Mononuclear cell (primary cell): ENCODE measurements around the gene OR10G2. TPM values are rescaled to one million over a fixed set of nuclear protein-coding genes. Genes with fewer than 3 reads are reported as not detected.
"Not testable (repeated sequence)": the region's sequence is repeated elsewhere in the genome, so short reads cannot be mapped to it uniquely, and the experiment has no call there.

Experiments
- H3K27me3 ChIP-seq: 2 replicates; pipeline ENCODE4 v1.6.0; 2011; ENCODE audit warnings: low read length, control low read depth; ENCODE audit not compliant: insufficient read depth
- H3K4me1 ChIP-seq: 2 replicates; pipeline ENCODE4 v1.5.1; 2011; ENCODE audit warnings: mild to moderate bottlenecking, low read length, control low read depth; ENCODE audit not compliant: insufficient read depth
- H3K4me3 ChIP-seq: 2 replicates; pipeline ENCODE4 v1.5.1; 2011; ENCODE audit warnings: mild to moderate bottlenecking, low read length, moderate library complexity
- H3K9me3 ChIP-seq: 2 replicates; pipeline ENCODE4 v1.5.1; 2011; ENCODE audit warnings: low read depth, mild to moderate bottlenecking, control low read depth, low read length
- total RNA-seq: library from RNA; depleted of rRNA; stranded (reverse); fragments of >200 nt; gene quantifications from one replicate; pipeline ENCODE4 v1.2.3, GENCODE V29; 2012

OR10G2 gene
- total RNA-seq, 1 donor: not detected

DNA sequence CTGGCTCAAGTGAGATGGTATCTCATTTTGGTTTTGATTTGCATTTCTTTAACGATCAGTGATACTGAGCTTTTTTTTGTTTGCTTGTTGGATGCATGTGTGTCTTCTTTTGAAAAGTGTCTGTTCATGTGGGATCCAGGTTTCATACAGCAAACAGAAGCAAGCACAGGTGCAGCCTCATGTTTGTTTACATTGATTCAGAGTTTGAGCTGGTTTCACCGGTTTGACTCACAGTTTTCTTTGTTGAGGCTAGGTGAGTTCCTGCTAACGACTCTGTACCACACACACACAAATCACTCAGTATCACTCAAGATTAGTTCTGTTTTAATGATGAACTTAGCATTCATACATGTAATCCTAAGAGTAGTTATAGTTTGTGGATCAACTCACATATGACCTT is 3.7 kb downstream of the OR10G2 start:
- Histone ChIP-seq H3K9me3 (no peaks in the 10 kb centered on the region), H3K4me1 (no peaks in the 10 kb centered on the region), H3K27me3 (no peaks in the 10 kb centered on the region), H3K4me3 (no peak overlapping the region)

DNA sequence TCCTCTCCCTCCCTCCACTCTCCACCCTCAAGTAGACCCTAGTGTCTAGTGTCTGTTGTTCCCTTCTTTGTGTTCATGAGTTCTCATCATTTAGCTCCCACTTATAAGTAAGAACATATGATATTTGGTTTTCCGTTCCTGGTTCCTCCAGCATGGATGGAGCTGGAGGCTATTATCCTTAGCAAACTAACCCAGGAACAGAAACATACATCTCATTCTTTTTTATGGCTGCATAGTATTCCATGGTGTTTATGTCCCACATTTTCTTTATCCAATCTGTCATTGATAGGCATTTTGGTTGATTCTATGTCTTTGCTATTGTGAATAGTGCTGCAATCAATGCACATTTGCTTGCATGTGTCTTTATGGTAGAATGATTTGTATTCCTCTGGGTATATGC is 4.2 kb downstream of the OR10G2 start:
- not testable (repeated sequence) for H3K4me3 ChIP-seq, H3K27me3 ChIP-seq, H3K9me3 ChIP-seq, H3K4me1 ChIP-seq

DNA sequence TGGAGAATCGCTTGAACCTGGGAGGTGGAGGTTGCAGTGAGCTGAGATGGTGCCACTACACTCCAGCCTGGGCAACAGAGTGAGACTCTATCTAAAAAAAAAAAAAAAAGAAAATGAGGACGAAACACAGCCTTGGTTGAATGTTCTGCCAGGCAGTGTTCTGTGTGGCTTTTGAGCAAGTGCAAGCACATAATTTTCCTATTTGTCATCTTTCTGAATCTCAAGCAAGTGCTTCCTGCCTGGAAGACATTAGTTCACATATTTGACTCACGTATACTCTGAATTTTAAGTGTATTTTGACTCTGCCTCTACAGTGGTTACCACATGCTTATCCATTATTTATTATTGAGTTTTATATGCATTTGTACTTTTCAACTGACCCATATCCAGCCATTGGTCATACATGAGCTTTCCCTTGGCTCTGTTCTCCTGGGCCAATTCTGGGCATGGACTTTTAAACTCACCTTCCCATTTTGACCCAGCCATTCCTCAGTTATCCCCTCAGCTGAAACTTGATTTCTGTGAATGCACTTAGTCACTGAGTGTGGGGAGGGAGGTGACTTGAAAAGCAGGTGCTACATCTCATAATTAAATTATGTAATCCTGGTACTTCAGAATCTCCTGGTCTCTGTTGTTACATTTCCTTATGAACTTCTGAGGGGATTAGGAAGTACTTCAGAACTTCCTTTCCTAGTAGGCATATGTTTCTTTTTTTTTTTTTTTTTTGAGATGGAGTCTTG is 8.1 kb downstream of the OR10G2 start:
- H3K4me1 ChIP-seq: no peaks in the 10 kb centered on the region
- H3K27me3 ChIP-seq: no peaks in the 10 kb centered on the region
- H3K4me3 ChIP-seq: no peak overlapping the region
- no peaks in the 10 kb centered on the region for H3K9me3 ChIP-seq

DNA sequence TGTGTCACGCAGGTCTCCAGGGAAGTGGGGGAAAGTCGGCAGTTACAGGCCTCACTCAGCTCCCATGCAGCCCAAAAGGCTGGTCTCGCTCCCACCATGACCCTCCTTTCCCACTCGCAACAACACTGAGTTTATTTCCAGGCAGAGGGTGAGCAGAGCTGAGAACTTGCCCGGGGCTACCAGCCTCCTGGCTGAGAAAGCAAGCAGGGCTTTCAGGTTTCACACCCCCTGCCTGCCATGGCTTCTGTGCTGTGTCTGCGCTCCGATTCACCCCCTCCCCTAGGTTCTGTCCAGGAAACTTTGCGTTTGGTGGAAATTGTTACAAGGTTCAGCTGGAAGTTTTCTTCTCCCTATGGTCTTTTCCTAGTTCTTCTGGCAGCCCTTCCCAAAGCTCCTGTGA is 17.1 kb downstream of the OR10G2 start:
- Histone ChIP-seq H3K4me1 (no peaks in the 10 kb centered on the region), H3K9me3 (no peaks in the 10 kb centered on the region), H3K27me3 (no peaks in the 10 kb centered on the region), H3K4me3 (no peak overlapping the region)

DNA sequence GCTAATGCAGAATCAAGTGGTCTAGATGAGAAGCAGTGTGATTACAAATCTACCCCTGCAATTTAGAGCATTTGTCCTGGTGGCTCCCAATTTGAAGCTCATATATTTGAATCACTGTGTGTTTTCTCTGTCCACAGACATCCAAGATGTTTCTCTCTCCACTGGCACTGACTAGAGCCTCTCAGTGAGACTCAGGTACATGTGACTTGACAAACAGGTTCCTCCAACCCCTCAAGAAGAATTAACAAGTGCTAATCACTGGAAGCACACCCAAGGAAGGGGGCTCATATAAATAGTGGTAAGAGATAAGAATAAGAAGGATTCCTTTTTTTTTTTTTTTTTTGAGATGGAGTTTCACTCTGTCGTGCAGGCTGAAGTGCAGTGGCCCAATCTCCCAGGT is 20.5 kb downstream of the OR10G2 start:
- Histone ChIP-seq H3K4me1 (no peaks in the 10 kb centered on the region), H3K4me3 (no peak overlapping the region), H3K27me3 (no peaks in the 10 kb centered on the region), H3K9me3 (no peaks in the 10 kb centered on the region)

DNA sequence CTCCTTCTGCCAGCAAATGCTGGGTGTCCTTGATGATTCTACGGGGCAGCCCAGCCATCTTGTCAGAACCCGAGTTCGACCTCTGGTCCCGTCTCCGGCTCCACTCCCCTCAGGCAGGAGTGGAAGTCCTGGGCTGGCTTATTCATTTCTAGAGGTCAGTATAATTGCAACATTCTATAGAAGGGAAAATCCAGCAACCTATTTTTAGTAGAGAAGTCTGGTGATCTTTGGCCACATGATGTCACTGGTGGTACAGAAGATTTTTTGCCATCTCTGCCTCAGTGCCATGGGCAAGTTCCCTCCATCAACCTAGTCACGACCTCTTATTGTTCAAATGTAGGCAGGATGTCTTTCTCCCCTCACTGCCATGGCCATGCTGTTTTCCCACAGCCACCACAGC is 22.4 kb downstream of the OR10G2 start:
- no peaks in the 10 kb centered on the region for H3K27me3 ChIP-seq
- H3K4me1 ChIP-seq: no peaks in the 10 kb centered on the region
- no peaks in the 10 kb centered on the region for H3K9me3 ChIP-seq
- H3K4me3 ChIP-seq: no peak overlapping the region

DNA sequence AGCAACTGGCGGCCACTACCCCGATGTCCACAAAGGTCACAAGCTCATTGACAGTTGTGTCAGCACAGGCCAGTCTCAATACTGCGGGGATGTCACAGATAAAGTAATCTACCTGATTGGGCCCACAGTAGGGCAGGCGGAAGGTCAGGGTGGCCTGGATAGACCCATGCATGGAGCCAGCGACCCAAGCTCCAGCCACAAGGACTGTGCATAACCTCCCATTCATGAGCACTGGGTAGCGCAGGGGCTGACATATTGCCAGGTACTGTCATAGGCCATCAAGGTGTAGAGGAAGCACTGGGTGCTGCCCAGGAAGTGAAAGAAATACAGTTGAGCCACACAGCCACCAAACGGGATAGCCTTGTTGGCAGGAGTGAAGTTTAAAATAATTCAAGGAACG is 32.6 kb downstream of the OR10G2 start:
- not testable (repeated sequence) for H3K27me3 ChIP-seq, H3K9me3 ChIP-seq, H3K4me3 ChIP-seq, H3K4me1 ChIP-seq

DNA sequence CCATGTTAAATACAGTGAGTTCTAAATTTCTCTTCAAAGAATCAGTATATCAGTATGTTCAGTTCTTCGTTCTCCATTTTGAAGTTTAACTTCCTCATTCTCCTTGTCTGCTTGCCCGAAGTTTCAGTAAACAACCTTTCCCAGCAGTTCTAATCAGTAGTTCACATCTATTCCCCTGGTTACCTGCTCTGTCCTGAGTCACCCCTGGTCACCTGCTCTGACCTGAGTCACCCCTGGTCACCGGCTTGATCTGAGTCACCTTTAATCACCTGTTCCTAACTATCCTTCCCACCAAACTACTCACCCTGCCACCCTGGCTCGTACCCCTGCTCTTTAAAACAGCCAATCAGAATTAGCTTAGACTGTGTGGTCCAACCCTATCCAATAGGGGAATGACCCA is 45.4 kb downstream of the OR10G2 start:
- H3K9me3 ChIP-seq: peaks cover 14% of the 10 kb centered on the region
- no peaks in the 10 kb centered on the region for H3K4me1 ChIP-seq
- no peak overlapping the region for H3K4me3 ChIP-seq

More for the DNA sequence above, 45.4 kb downstream of the OR10G2 start:
- H3K27me3 ChIP-seq: peaks cover 4% of the 10 kb centered on the region

Other genes with a start within 250 kb of the OR10G2 start
- 99.9 TPM for gene CHD8, start 178.8 kb downstream of the OR10G2 start, total RNA-seq
- gene RAB2B, start 158.0 kb downstream of the OR10G2 start, total RNA-seq: 26.7 TPM
- gene TOX4, start 157.7 kb downstream of the OR10G2 start, total RNA-seq: 51.1 TPM
- 41.3 TPM for gene METTL3, start 123.6 kb downstream of the OR10G2 start, total RNA-seq
- gene SALL2, start 108.6 kb downstream of the OR10G2 start, total RNA-seq: 0.94 TPM
- gene OR10G3, start 54.9 kb downstream of the OR10G2 start, total RNA-seq: not detected
- not detected for gene OR4E2, start 18.9 kb upstream of the OR10G2 start, total RNA-seq
- gene OR4E1, start 38.9 kb upstream of the OR10G2 start, total RNA-seq: 0.10 TPM